Mucosa of descending colon (tissue), 3 donors: Measurements from ENCODE around the gene CXCL6. TPM values are rescaled to one million over a fixed set of nuclear protein-coding genes. Genes with fewer than 3 reads are reported as not detected.

ENCODE experiments used
- ATAC-seq: fragments of 200-7000 bp; cut with Tn5 transposase; one replicate; pipeline ENCODE4 v1.9.1; 2020; ENCODE audit warnings: mild to moderate bottlenecking, moderate library complexity
- DNase-seq, 3 donors: peaks; one replicate each; pipeline ENCODE4 v3.0.0-alpha.2; 2020
- H3K36me3 ChIP-seq: fragments of 200-600 bp; one replicate; pipeline ENCODE4 v1.8.0; 2021; ENCODE audit warnings: low read depth, mild to moderate bottlenecking
- H3K4me1 ChIP-seq: fragments of 200-600 bp; one replicate; pipeline ENCODE4 v1.8.0; 2021; ENCODE audit warnings: low read depth, mild to moderate bottlenecking
- H3K4me3 ChIP-seq: fragments of 200-600 bp; one replicate; pipeline ENCODE4 v1.8.0; 2021; ENCODE audit warnings: mild to moderate bottlenecking
- H3K9me3 ChIP-seq: fragments of 200-600 bp; one replicate; pipeline ENCODE4 v1.8.0; 2021; ENCODE audit warnings: mild to moderate bottlenecking
- intact Hi-C, 2 donors: fragments of 100-400 bp; cut with DNase I in 1 of 2; cut with micrococcal nuclease in 1 of 2; formaldehyde crosslinking; loops; one replicate each; pipeline versions ENCODE4 v1.11.0 to v1.11.1; 2022; cut with DNase I, micrococcal nuclease
- total RNA-seq, 3 donors: library from RNA; stranded (reverse); fragmentation: NEBNext Ultra II Directional in 2 of 3; extraction: Animal tissue kit (Norgen Biotek cat#: 25700) in 2 of 3; gene quantifications; one replicate each; pipeline versions ENCODE4 v1.2.1 to v1.2.4, GENCODE V29; 2021 to 2023
- TF ChIP-seq, protein P1 (sequence below): fragments of 200-600 bp; IDR thresholded peaks from one replicate; pipeline ENCODE4 v1.8.0; 2022; ENCODE audit warnings: antibody characterized with exemption, mild to moderate bottlenecking
- donor health status: DM: no; HTN: no; CAD: no; lungs with moderate emphysema.
- donor health status: DM: no; HTN: no; CAD: no.
- donor health status: DM: no; HTN: yes; CAD: no.

Gene CXCL6
- total RNA-seq, 3 donors from 2014 or later, result 0.19 to 0.22 TPM; not detected in 1

DNA sequence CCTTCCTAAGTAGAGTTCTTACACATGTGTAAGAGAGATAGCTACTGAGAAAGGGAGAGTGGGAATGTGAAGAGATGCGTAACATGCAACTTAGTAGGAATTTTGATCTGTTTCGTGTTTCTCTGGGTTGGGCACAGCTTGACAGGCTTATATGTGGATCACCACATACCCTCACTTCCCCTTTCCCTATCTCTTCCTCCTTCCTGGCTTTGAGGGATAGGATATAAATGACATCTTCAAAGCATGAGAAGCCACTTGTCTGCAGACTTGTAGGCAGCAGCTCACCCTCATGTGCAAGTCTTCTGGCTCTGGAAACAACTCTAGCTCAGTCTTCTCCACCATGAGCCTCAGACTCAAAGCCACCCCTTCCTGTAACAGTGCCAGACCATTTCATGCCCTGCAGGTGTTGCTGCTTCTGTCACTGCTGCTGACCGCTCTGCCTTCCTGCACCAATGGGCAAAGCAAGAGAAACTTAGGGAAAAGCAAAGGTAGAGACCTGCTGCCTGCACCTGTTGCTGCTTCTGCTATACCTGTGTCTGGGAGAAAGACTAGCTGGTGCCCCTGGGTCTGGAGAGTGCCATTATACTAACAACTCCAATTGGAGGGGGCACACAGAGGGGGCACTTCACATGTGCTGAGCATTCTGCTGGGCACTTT, 11.2 kb downstream of the CXCL6 start:
- DNase-seq, result no peak
- Histone ChIP-seq H3K4me1 (no peaks in the 10 kb centered on the region), H3K9me3 (no peaks in the 10 kb centered on the region), H3K4me3 (no peak overlapping the region), H3K36me3 (no peaks in the 10 kb centered on the region)
- TF ChIP-seq, protein P1, sequence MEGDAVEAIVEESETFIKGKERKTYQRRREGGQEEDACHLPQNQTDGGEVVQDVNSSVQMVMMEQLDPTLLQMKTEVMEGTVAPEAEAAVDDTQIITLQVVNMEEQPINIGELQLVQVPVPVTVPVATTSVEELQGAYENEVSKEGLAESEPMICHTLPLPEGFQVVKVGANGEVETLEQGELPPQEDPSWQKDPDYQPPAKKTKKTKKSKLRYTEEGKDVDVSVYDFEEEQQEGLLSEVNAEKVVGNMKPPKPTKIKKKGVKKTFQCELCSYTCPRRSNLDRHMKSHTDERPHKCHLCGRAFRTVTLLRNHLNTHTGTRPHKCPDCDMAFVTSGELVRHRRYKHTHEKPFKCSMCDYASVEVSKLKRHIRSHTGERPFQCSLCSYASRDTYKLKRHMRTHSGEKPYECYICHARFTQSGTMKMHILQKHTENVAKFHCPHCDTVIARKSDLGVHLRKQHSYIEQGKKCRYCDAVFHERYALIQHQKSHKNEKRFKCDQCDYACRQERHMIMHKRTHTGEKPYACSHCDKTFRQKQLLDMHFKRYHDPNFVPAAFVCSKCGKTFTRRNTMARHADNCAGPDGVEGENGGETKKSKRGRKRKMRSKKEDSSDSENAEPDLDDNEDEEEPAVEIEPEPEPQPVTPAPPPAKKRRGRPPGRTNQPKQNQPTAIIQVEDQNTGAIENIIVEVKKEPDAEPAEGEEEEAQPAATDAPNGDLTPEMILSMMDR, result no peak
- ATAC-seq, result no peak
- intact Hi-C loops, result no loop called here

DNA sequence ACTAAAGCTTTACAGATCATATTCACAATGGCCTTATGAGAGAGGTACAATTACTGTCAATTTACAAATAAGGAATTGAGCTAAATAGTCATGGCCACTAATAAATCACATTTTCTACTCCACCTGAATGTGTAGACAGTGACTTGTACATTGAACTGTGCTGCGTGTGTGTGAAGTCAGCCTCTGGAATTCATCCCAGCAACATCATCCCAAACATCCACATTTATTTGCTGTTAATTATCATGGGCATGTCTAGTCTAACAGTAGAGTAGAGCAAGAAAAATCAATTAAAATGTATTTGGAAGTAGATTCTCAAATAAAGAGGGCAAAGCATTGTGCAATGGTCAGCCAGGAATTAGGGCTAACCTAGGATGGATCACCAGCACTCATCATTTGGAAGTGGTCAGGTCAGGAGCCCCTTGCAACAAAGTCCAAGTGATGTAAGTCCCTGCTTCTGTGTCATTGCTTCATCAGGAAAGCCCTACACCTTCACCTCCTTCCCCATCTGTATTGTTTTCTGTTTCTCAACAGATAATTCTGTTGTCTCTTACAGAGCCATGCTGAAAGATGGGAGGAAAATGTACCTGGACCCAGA, 11.8 kb downstream of the CXCL6 start:
- H3K4me3 ChIP-seq, result no peak overlapping the region
- ATAC-seq (no peak), DNase-seq (no peak)
- no peaks in the 10 kb centered on the region for H3K4me1 ChIP-seq
- no peaks in the 10 kb centered on the region for H3K36me3 ChIP-seq
- intact Hi-C loops, result no loop called here
- TF ChIP-seq, protein P1, result no peak
- H3K9me3 ChIP-seq, result no peaks in the 10 kb centered on the region

DNA sequence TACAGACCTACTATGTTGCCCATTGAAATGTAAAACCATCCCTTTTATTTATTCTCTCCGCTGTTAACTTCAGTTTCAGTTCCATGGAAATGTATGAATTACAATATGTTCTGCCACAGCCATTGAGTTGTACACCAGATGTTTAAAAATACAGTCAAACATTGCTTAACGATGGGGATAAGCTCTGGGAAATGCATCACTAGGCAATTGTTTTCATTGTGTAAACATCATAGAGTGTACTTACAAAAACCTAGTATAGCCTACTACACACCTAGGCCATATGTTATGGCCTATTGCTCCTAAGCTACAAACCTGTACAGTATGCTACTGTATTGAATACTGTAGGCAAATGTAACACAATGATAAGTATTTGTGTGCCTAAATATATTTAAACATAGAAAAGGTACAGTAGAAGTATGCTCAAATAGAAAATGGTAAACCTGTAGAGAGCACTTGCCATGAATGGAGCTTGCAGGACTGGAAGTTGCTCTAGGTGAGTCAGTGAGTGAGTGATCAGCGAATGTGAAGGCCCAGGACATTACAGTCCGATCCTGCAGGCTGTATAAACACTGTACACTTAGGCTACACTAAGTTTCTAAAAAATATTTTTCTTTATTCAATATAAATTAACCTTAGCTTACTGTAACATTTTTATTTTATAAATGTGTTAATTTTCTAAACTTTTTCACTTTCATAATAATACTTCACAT, 13.9 kb downstream of the CXCL6 start:
- ATAC-seq (peak; percentile 82), DNase-seq (no peak)
- intact Hi-C loops, result no loop called here
- H3K9me3 ChIP-seq, result no peaks in the 10 kb centered on the region
- no peak overlapping the region for H3K4me3 ChIP-seq
- TF ChIP-seq, protein P1, result no peak
- H3K4me1 ChIP-seq, result no peaks in the 10 kb centered on the region
- H3K36me3 ChIP-seq, result no peaks in the 10 kb centered on the region

GRCh38 chr4:73851293-73851692, 14.8 kb downstream of the CXCL6 start:
- TF ChIP-seq, protein P1, result no peak
- Histone ChIP-seq H3K36me3 (no peaks in the 10 kb centered on the region), H3K9me3 (no peaks in the 10 kb centered on the region), H3K4me1 (no peaks in the 10 kb centered on the region), H3K4me3 (no peak overlapping the region)
- ATAC-seq (no peak), DNase-seq (no peak)
- intact Hi-C loops, result no loop called here

- no peaks in the 10 kb centered on the region for H3K9me3 ChIP-seq
- intact Hi-C loops, result no loop called here
- ATAC-seq (no peak), DNase-seq (no peak)
- H3K36me3 ChIP-seq, result no peaks in the 10 kb centered on the region
- H3K4me3 ChIP-seq, result no peak overlapping the region
- TF ChIP-seq, protein P1, result no peak
- no peaks in the 10 kb centered on the region for H3K4me1 ChIP-seq
Measured at GRCh38 chr4:73852771-73853170, 16.3 kb downstream of the CXCL6 start.
